Measurements from ENCODE around the gene BSPRY. TPM values are rescaled to one million over a fixed set of nuclear protein-coding genes. Genes with fewer than 3 reads are reported as not detected.
A peak's percentile ranks its signal among the peaks of the same experiment; 100 is the strongest.

The BSPRY gene
- total RNA-seq, 1 donor from 2014 or later, result 9.0 TPM

DNA sequence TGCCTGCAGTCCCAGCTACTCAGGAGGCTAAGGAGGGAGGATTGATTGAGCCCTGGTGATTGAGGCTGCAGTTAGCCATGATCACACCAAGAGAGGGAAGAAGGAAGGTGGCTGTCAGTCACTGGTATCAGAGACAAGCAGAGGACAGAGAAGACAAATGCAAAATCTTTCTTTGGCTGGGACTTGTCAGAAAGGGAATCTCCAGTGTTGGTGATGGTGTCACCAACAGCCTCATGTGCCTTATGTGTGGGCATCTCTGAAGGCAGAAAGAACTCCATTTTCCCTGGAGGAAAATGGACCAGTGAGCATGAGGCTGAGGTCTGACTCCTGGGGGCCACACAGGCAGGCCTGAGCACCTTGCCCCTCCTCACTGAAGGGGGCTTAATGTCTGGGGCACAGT, 34.1 kb upstream of the BSPRY start:
- TF ChIP-seq, protein P1, sequence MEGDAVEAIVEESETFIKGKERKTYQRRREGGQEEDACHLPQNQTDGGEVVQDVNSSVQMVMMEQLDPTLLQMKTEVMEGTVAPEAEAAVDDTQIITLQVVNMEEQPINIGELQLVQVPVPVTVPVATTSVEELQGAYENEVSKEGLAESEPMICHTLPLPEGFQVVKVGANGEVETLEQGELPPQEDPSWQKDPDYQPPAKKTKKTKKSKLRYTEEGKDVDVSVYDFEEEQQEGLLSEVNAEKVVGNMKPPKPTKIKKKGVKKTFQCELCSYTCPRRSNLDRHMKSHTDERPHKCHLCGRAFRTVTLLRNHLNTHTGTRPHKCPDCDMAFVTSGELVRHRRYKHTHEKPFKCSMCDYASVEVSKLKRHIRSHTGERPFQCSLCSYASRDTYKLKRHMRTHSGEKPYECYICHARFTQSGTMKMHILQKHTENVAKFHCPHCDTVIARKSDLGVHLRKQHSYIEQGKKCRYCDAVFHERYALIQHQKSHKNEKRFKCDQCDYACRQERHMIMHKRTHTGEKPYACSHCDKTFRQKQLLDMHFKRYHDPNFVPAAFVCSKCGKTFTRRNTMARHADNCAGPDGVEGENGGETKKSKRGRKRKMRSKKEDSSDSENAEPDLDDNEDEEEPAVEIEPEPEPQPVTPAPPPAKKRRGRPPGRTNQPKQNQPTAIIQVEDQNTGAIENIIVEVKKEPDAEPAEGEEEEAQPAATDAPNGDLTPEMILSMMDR (conservative IDR thresholded peaks at IDR 0.05), result no peak
- DNase-seq (ENCODE audit: extremely low spot score, unreplicated experiment), result no peak
- H3K27me3 Mint-ChIP-seq, result no peaks in the 10 kb centered on the region
- no peaks in the 10 kb centered on the region for H3K9me3 Mint-ChIP-seq
- no peak overlapping the region for H3K4me3 Mint-ChIP-seq
- H3K4me1 Mint-ChIP-seq (ENCODE audit: unreplicated experiment), result no peaks in the 10 kb centered on the region
- H3K36me3 Mint-ChIP-seq, result peaks cover 6% of the 10 kb centered on the region
- H3K27ac Mint-ChIP-seq, result no peak overlapping the region

DNA sequence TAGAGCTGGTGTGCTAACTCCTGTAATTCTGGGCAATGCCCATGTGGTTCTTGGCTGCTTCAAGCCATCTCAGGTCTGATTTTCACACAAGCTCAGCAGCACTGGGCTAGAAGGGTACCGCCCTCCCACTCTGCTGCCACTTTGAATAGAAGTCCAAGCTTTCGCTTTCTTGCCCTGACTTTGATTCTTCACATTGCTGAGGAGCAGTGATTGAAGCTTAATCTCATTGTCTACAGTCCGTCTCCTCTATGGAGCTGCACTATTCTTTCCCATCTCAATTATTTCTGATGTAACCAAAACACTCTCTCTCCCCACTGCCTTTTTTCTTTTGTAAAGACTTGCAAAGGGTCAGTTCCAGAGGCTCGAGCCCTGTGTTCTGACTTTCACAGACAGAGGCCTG, 33.3 kb upstream of the BSPRY start:
- Mint-ChIP-seq H3K4me3 (no peak overlapping the region), H3K4me1 (ENCODE audit: unreplicated experiment) (no peaks in the 10 kb centered on the region), H3K27ac (no peak overlapping the region), H3K9me3 (no peaks in the 10 kb centered on the region), H3K27me3 (no peaks in the 10 kb centered on the region), H3K36me3 (peaks cover 6% of the 10 kb centered on the region)
- TF ChIP-seq, protein P1 (conservative IDR thresholded peaks at IDR 0.05), result no peak
- DNase-seq (ENCODE audit: extremely low spot score, unreplicated experiment), result no peak

DNA sequence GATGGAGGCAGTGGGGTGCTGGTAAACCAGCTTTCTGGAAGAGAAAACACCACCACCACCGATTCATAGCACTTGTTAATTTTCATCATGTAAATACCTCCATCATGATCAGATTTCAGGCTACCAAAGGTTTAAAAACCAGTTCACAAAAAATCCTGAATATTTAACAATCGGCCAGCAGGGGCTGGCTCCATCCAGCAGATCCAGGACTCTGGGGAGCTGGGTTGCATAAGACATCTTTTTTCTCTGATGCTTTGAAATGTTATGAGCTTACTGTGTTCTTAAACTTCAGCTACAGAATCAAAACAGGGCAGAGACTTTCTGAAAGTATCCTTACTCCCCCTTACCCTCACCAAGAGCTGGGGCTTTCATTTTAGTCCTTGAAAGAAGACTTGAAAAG, 31.6 kb upstream of the BSPRY start:
- Mint-ChIP-seq H3K9me3 (no peaks in the 10 kb centered on the region), H3K4me3 (no peak overlapping the region), H3K27me3 (no peaks in the 10 kb centered on the region), H3K36me3 (peaks cover 6% of the 10 kb centered on the region), H3K27ac (no peak overlapping the region), H3K4me1 (ENCODE audit: unreplicated experiment) (no peaks in the 10 kb centered on the region)
- TF ChIP-seq, protein P1 (conservative IDR thresholded peaks at IDR 0.05), result peak; percentile 40
- no peak for DNase-seq (ENCODE audit: extremely low spot score, unreplicated experiment)

DNA sequence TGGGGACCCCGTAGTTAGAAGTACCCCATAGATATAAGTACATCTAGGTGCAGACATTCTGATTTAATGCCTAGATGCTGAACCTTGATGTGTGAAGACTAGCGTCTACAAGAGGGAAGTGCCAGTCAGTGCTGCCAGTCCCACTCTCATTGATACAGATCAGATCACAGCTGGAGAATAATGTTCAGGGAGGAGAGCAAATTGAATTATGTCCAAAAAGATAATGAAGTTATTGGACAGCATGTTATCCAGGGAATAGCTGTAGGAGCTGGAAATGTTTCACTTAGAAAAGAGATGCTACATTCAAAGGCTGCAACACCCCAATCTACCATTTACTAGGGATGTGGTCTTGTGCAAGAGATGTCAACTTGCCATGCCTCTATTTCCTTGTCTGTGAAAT, 30.3 kb upstream of the BSPRY start:
- no peak for DNase-seq (ENCODE audit: extremely low spot score, unreplicated experiment)
- Mint-ChIP-seq H3K27ac (no peak overlapping the region), H3K4me3 (no peak overlapping the region), H3K36me3 (peaks cover 6% of the 10 kb centered on the region), H3K9me3 (no peaks in the 10 kb centered on the region), H3K27me3 (no peaks in the 10 kb centered on the region), H3K4me1 (ENCODE audit: unreplicated experiment) (no peaks in the 10 kb centered on the region)
- TF ChIP-seq, protein P1 (conservative IDR thresholded peaks at IDR 0.05), result no peak

DNA sequence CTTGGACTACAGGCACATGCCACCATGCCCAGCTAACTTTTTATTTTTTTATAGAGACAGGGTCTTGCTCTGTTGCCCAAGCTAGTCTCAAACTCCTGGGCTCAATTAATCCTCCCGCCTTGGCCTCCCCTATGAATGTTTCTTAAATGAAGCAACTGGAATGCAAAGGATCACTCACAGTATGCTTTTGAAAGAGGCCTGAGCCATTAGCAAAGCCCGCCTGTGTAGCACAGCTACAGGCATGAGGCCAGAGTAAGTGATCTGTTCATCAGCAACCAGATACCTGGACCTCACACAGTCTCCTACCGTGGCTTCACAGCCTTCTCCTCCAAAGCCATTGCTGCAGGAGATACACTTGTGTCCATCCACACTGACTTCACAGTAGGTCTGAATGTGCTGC, 29.3 kb upstream of the BSPRY start:
- TF ChIP-seq, protein P1 (conservative IDR thresholded peaks at IDR 0.05), result no peak
- Mint-ChIP-seq H3K36me3 (peaks cover 6% of the 10 kb centered on the region), H3K27me3 (no peaks in the 10 kb centered on the region), H3K4me1 (ENCODE audit: unreplicated experiment) (no peaks in the 10 kb centered on the region), H3K27ac (no peak overlapping the region), H3K9me3 (no peaks in the 10 kb centered on the region), H3K4me3 (no peak overlapping the region)
- no peak for DNase-seq (ENCODE audit: extremely low spot score, unreplicated experiment)

DNA sequence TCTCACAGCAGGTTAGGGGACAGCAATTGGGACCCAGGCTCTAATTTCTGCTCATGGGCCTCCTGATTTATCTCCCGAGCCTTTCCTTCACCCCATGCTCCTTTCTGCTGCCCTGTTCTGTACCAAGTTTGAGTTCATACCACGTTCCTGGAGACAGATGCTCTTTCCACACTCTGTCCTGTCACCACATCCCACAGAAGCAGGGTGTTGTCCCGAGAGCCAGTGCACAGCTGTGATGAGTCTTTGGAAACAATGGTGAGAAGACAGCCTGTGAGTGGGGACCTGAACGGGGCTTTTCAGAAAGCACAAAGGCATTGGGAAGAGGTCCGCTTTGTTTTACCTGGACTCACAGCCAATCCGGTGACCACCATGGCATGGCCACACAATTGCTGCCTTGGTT, 26.7 kb upstream of the BSPRY start:
- no peaks in the 10 kb centered on the region for H3K4me1 Mint-ChIP-seq (ENCODE audit: unreplicated experiment)
- TF ChIP-seq, protein P1 (conservative IDR thresholded peaks at IDR 0.05), result no peak
- H3K4me3 Mint-ChIP-seq, result no peak overlapping the region
- no peaks in the 10 kb centered on the region for H3K9me3 Mint-ChIP-seq
- H3K27me3 Mint-ChIP-seq, result no peaks in the 10 kb centered on the region
- H3K27ac Mint-ChIP-seq, result no peak overlapping the region
- DNase-seq (ENCODE audit: extremely low spot score, unreplicated experiment), result no peak
- peaks cover 6% of the 10 kb centered on the region for H3K36me3 Mint-ChIP-seq

Measured in type B pancreatic cell (in vitro differentiated cells).